Stomach (tissue), 9 donors: ENCODE measurements around the gene CELSR3. TPM values are rescaled to one million over a fixed set of nuclear protein-coding genes. Genes with fewer than 3 reads are reported as not detected.

Experiments
- DNase-seq, 2 donors: peaks; one replicate each; pipeline versions ENCODE4 v3.0.0 to v3.0.0-alpha.2; 2013 to 2019
- H3K27ac ChIP-seq, 5 donors: fragments of 200-600 bp in 4 of 5; sonication (generic) in 4 of 5; one replicate each; pipeline ENCODE4 v1.5.1; 2013 to 2019; ENCODE audit warnings: mild to moderate bottlenecking in 1 of 5, moderate library complexity in 1 of 5
- H3K27me3 ChIP-seq, 3 donors: fragments of 200-600 bp; sonication (generic); one replicate each; pipeline ENCODE4 v1.5.1; 2017 to 2019; ENCODE audit warnings: mixed run types in 1 of 3
- H3K36me3 ChIP-seq, 4 donors: fragments of 200-600 bp; sonication (generic); 1 replicate in 3 of 4; 2 replicates in 1 of 4; pipeline ENCODE4 v1.5.1; 2016 to 2019
- H3K4me1 ChIP-seq, 4 donors: fragments of 200-600 bp; sonication (generic); one replicate each; pipeline ENCODE4 v1.5.1; 2016 to 2019
- H3K4me3 ChIP-seq, 4 donors: fragments of 200-600 bp; sonication (generic) in 3 of 4; one replicate each; pipeline ENCODE4 v1.5.1; 2016 to 2019; ENCODE audit warnings: mild to moderate bottlenecking in 1 of 4
- H3K9me3 ChIP-seq, 4 donors: fragments of 200-600 bp; sonication (generic); one replicate each; pipeline ENCODE4 v1.5.1; 2016 to 2019
- CTCF ChIP-seq, 7 experiments: fragments of 450-650 bp in 4 of 7; fragments of 200-600 bp in 3 of 7; sonication (generic) in 3 of 7; IDR thresholded peaks; one replicate each; pipeline ENCODE4 v1.5.1; 2016 to 2019; ENCODE audit warnings: antibody characterized with exemption in 7 of 7, control low read depth in 2 of 7, mild to moderate bottlenecking in 1 of 7
- EP300 ChIP-seq: sonication (generic); formaldehyde crosslinking; IDR thresholded peaks from one replicate; pipeline ENCODE4 v1.6.1; 2017; ENCODE audit warnings: antibody characterized with exemption
- POLR2A ChIP-seq, 4 donors: fragments of 450-650 bp; IDR thresholded peaks; one replicate each; pipeline ENCODE4 v1.6.1; 2016; ENCODE audit warnings: antibody characterized with exemption in 4 of 4, control low read depth in 2 of 4, mild to moderate bottlenecking in 1 of 4, moderate library complexity in 1 of 4
- POLR2AphosphoS5 ChIP-seq, 3 donors: sonication (generic); formaldehyde crosslinking; IDR thresholded peaks; one replicate each; pipeline ENCODE4 v1.6.1; 2016; ENCODE audit warnings: antibody characterized with exemption in 3 of 3
- WGBS, 5 donors: extraction: QIAGEN DNeasy Blood & Tissue Kit in 3 of 5; methylation state at CpG; one replicate each; pipeline versions ENCODE4 v1.1.5 to v1.1.7; 2013 to 2018; 5-methylcytosine and 5-hydroxymethylcytosine counted together
- intact Hi-C: fragments of 100-400 bp; cut with DNase I; formaldehyde crosslinking; loops from one replicate; pipeline ENCODE4 v1.15.1; 2023; ENCODE audit warnings: low total_unique reads
- polyA plus RNA-seq, 3 donors: library from polyadenylated mRNA; stranded (reverse); fragments of 200-250 nt; gene quantifications; one replicate each; pipeline ENCODE4 v1.2.3, GENCODE V29; 2013
- total RNA-seq, 5 donors: library from RNA; depleted of rRNA; stranded (reverse); fragments of >200 nt; gene quantifications; one replicate each; pipeline versions ENCODE4 v1.1.0 to v1.2.3, GENCODE V29; 2014 to 2016
- donor health status: healthy with polysubstance abuse.
- donor health status: Bipolar disorder and iron deficiency.
- donor health status: healthy.

The CELSR3 gene
- total and polyA plus RNA-seq, 8 donors, result 0.15 to 2.3 (median 1.5) TPM; not detected in 1

GRCh38 chr3:48655606-48656005, 7.1 kb downstream of the CELSR3 start:
- WGBS, 5 donors, result 14 to 34% (median 15%) methylated on average over 20 to 30 of the region's 30 CpGs
- Histone ChIP-seq H3K4me3 (peak overlapping the region; percentile 59 to 72 (median 62)), H3K36me3 (no peaks in the 10 kb centered on the region), H3K9me3 (no peaks in the 10 kb centered on the region), H3K27ac (peak overlapping the region; percentile 70 to 84 (median 77)), H3K4me1 (peaks cover 14 to 19% (median 17%) of the 10 kb centered on the region in 4 donors), H3K27me3 (peaks cover 0 to 33% (median 13%) of the 10 kb centered on the region in 3 donors)
- intact Hi-C loops, result no loop called here
- TF ChIP-seq POLR2AphosphoS5 (IDR thresholded peaks at IDR 0.05), result no peak
- no peak for TF ChIP-seq POLR2A (IDR thresholded peaks at IDR 0.05)
- TF ChIP-seq CTCF (IDR thresholded peaks at IDR 0.05), result no peak
- TF ChIP-seq EP300, result no peak
- DNase-seq, result peak in 1 of 2 donors; percentile 54

GRCh38 chr3:48655063-48655462, 7.6 kb downstream of the CELSR3 start:
- Histone ChIP-seq H3K4me3 (no peak overlapping the region), H3K9me3 (no peaks in the 10 kb centered on the region), H3K27ac (no peak overlapping the region), H3K36me3 (no peaks in the 10 kb centered on the region), H3K4me1 (peaks cover 14 to 19% (median 17%) of the 10 kb centered on the region in 4 donors), H3K27me3 (peaks cover 0 to 28% (median 10%) of the 10 kb centered on the region in 3 donors)
- 93 to 97% (median 96%) methylated on average over 11 to 12 of the region's 12 CpGs for WGBS, 5 donors
- intact Hi-C loops, result no loop called here
- DNase-seq, result no peak
- TF ChIP-seq EP300 (no peak), POLR2AphosphoS5 (IDR thresholded peaks at IDR 0.05) (no peak), CTCF (IDR thresholded peaks at IDR 0.05) (no peak), POLR2A (IDR thresholded peaks at IDR 0.05) (no peak)

- Histone ChIP-seq H3K9me3 (no peaks in the 10 kb centered on the region), H3K4me3 (no peak overlapping the region), H3K4me1 (peaks cover 14 to 19% (median 17%) of the 10 kb centered on the region in 4 donors), H3K27me3 (peaks cover 0 to 14% (median 8%) of the 10 kb centered on the region in 3 donors), H3K27ac (no peak overlapping the region), H3K36me3 (no peaks in the 10 kb centered on the region)
- intact Hi-C loops, result no loop called here
- 94 to 97% (median 95%) methylated on average over 11 to 15 of the region's 15 CpGs for WGBS, 5 donors
- TF ChIP-seq EP300, result no peak
- TF ChIP-seq POLR2A (IDR thresholded peaks at IDR 0.05), result no peak
- TF ChIP-seq POLR2AphosphoS5 (IDR thresholded peaks at IDR 0.05), result no peak
- TF ChIP-seq CTCF (IDR thresholded peaks at IDR 0.05), result no peak
- DNase-seq, result no peak
Observed at GRCh38 chr3:48652923-48653715, 9.6 kb downstream of the CELSR3 start.

GRCh38 chr3:48651771-48652170, 10.9 kb downstream of the CELSR3 start:
- H3K27me3 ChIP-seq, result peaks cover 0 to 8% (median 5%) of the 10 kb centered on the region in 3 donors
- H3K4me1 ChIP-seq, result peaks cover 14 to 15% (median 14%) of the 10 kb centered on the region in 4 donors
- peak in 1 of 2 donors; percentile 81 for DNase-seq
- intact Hi-C loops, result no loop called here
- no peaks in the 10 kb centered on the region for H3K36me3 ChIP-seq
- H3K4me3 ChIP-seq, result no peak overlapping the region
- TF ChIP-seq POLR2AphosphoS5 (IDR thresholded peaks at IDR 0.05) (no peak), POLR2A (IDR thresholded peaks at IDR 0.05) (no peak), CTCF (IDR thresholded peaks at IDR 0.05) (no peak), EP300 (no peak)
- no peaks in the 10 kb centered on the region for H3K9me3 ChIP-seq
- WGBS, 5 donors, result 41 to 55% (median 51%) methylated on average over 6 to 11 of the region's 11 CpGs
- no peak overlapping the region for H3K27ac ChIP-seq
